GM12878 (cell line): Measurements from ENCODE around the gene RAB30. TPM values are rescaled to one million over a fixed set of nuclear protein-coding genes. Genes with fewer than 3 reads are reported as not detected.

ENCODE experiments used
- CBFB ChIP-seq: IDR thresholded peaks from 2 replicates; pipeline ENCODE4 v1.6.1; 2016; ENCODE audit warnings: antibody characterized with exemption, low read depth
- CREM ChIP-seq: IDR thresholded peaks from 2 replicates; pipeline ENCODE4 v1.6.1; 2014; ENCODE audit warnings: antibody characterized with exemption, low read depth
- KDM1A ChIP-seq: fragments of 200-600 bp; sonication (generic); IDR thresholded peaks from 2 replicates; pipeline ENCODE4 v1.6.1; 2016; ENCODE audit warnings: borderline replicate concordance
- MTA2 ChIP-seq: fragments of 450-650 bp; IDR thresholded peaks from 2 replicates; pipeline ENCODE4 v1.6.1; 2016; ENCODE audit warnings: low read depth, mild to moderate bottlenecking, moderate library complexity
- MYB ChIP-seq: fragments of 150-350 bp; IDR thresholded peaks from 2 replicates; pipeline ENCODE4 v1.6.1; 2014; ENCODE audit warnings: mild to moderate bottlenecking, low read depth, low read length, borderline replicate concordance
- NR2C1 ChIP-seq: fragments of 450-650 bp; IDR thresholded peaks from 2 replicates; pipeline ENCODE4 v1.6.1; 2017; ENCODE audit warnings: antibody characterized with exemption, mild to moderate bottlenecking, moderate library complexity
- RAD51 ChIP-seq: fragments of 450-650 bp; IDR thresholded peaks from 2 replicates; pipeline ENCODE4 v1.6.1; 2016; ENCODE audit warnings: moderate library complexity, mild to moderate bottlenecking, inconsistent platforms
- SMARCA5 ChIP-seq: fragments of 450-650 bp; IDR thresholded peaks from 2 replicates; pipeline ENCODE4 v1.6.1; 2017; ENCODE audit warnings: mild to moderate bottlenecking
- polyA plus RNA-seq, 11 experiments: library from polyadenylated mRNA; depleted of rRNA in 4 of 11; unstranded in 6 of 11; stranded (reverse) in 5 of 11; fragments of >200 nt; fragmentation: Nextera tagmentation in 4 of 11; fragmentation: Illumina TruSeq in 1 of 11; extraction: Ambion mirVana in 4 of 11; extraction: Trizol in 1 of 11; gene quantifications; 1 replicate in 1 of 11; 2 replicates in 10 of 11; pipeline versions ENCODE4 v1.2.1 to v1.2.3, GENCODE V29; 2011 to 2016; ENCODE audit warnings: inconsistent platforms in 2 of 11, missing spikeins in 2 of 11, low read depth in 1 of 11
- total RNA-seq, 4 experiments: library from RNA; depleted of rRNA in 3 of 4; stranded (reverse); fragments of >200 nt in 3 of 4; fragmentation: Illumina TruSeq in 1 of 4; extraction: Trizol in 1 of 4; gene quantifications; 2 replicates each; pipeline versions ENCODE4 v1.2.1 to v1.2.3, GENCODE V29; 2013 to 2021
- TF ChIP-seq, protein P1 (sequence below): fragments of 450-650 bp; IDR thresholded peaks from 2 replicates; pipeline ENCODE4 v1.6.1; 2016; ENCODE audit warnings: mild to moderate bottlenecking
- TF ChIP-seq, protein P2 (sequence below): fragments of 450-650 bp; IDR thresholded peaks from 2 replicates; pipeline ENCODE4 v1.6.1; 2017; ENCODE audit warnings: mild to moderate bottlenecking, moderate library complexity
- TF ChIP-seq, protein P3 (sequence below): fragments of 450-650 bp; IDR thresholded peaks from 2 replicates; pipeline ENCODE4 v1.6.1; 2017; ENCODE audit warnings: antibody characterized with exemption, mild to moderate bottlenecking, moderate library complexity
- TF ChIP-seq, protein P4 (sequence below): IDR thresholded peaks from 2 replicates; pipeline ENCODE4 v1.6.1; 2011; ENCODE audit warnings: borderline replicate concordance, low read depth, mild to moderate bottlenecking, moderate library complexity, mixed read lengths, low read length; ENCODE audit not compliant: insufficient read depth; ENCODE audit errors: extremely low read length

Gene RAB30
- total and polyA plus RNA-seq, 10 of the 15 experiments (the other 5 are each of a cell fraction or from before 2014, with no cell fraction given) = 9.8 to 26.7 (median 19.2) TPM

DNA sequence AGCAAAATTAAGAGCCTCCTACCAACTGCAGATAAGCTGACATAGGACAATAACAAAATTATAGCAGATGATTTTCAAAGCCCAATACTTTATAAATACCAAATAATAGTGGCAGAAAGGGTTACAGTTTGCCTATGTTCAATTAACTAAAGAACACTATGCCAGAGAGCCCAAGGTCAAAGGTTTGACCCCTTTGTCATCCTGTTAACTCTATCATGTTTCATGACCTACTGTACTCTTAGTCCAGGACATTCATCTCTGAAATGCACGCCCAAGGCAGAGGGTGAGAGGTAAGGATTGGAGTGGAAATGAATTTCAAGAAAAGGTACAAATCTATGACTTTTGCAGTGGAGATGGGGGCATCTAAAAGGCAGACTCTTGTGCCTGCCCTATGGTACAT, 99.6 kb downstream of the RAB30 start (continued):
- TF ChIP-seq, protein P1, sequence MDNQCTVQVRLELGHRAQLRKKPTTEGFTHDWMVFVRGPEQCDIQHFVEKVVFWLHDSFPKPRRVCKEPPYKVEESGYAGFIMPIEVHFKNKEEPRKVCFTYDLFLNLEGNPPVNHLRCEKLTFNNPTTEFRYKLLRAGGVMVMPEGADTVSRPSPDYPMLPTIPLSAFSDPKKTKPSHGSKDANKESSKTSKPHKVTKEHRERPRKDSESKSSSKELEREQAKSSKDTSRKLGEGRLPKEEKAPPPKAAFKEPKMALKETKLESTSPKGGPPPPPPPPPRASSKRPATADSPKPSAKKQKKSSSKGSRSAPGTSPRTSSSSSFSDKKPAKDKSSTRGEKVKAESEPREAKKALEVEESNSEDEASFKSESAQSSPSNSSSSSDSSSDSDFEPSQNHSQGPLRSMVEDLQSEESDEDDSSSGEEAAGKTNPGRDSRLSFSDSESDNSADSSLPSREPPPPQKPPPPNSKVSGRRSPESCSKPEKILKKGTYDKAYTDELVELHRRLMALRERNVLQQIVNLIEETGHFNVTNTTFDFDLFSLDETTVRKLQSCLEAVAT = no peak
- TF ChIP-seq, protein P2, sequence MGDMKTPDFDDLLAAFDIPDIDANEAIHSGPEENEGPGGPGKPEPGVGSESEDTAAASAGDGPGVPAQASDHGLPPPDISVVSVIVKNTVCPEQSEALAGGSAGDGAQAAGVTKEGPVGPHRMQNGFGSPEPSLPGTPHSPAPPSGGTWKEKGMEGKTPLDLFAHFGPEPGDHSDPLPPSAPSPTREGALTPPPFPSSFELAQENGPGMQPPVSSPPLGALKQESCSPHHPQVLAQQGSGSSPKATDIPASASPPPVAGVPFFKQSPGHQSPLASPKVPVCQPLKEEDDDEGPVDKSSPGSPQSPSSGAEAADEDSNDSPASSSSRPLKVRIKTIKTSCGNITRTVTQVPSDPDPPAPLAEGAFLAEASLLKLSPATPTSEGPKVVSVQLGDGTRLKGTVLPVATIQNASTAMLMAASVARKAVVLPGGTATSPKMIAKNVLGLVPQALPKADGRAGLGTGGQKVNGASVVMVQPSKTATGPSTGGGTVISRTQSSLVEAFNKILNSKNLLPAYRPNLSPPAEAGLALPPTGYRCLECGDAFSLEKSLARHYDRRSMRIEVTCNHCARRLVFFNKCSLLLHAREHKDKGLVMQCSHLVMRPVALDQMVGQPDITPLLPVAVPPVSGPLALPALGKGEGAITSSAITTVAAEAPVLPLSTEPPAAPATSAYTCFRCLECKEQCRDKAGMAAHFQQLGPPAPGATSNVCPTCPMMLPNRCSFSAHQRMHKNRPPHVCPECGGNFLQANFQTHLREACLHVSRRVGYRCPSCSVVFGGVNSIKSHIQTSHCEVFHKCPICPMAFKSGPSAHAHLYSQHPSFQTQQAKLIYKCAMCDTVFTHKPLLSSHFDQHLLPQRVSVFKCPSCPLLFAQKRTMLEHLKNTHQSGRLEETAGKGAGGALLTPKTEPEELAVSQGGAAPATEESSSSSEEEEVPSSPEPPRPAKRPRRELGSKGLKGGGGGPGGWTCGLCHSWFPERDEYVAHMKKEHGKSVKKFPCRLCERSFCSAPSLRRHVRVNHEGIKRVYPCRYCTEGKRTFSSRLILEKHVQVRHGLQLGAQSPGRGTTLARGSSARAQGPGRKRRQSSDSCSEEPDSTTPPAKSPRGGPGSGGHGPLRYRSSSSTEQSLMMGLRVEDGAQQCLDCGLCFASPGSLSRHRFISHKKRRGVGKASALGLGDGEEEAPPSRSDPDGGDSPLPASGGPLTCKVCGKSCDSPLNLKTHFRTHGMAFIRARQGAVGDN = 0 out of 2 replicates have a peak, but pooled peaks have one; percentile 20
- TF ChIP-seq RAD51 = no peak
- TF ChIP-seq, protein P3, sequence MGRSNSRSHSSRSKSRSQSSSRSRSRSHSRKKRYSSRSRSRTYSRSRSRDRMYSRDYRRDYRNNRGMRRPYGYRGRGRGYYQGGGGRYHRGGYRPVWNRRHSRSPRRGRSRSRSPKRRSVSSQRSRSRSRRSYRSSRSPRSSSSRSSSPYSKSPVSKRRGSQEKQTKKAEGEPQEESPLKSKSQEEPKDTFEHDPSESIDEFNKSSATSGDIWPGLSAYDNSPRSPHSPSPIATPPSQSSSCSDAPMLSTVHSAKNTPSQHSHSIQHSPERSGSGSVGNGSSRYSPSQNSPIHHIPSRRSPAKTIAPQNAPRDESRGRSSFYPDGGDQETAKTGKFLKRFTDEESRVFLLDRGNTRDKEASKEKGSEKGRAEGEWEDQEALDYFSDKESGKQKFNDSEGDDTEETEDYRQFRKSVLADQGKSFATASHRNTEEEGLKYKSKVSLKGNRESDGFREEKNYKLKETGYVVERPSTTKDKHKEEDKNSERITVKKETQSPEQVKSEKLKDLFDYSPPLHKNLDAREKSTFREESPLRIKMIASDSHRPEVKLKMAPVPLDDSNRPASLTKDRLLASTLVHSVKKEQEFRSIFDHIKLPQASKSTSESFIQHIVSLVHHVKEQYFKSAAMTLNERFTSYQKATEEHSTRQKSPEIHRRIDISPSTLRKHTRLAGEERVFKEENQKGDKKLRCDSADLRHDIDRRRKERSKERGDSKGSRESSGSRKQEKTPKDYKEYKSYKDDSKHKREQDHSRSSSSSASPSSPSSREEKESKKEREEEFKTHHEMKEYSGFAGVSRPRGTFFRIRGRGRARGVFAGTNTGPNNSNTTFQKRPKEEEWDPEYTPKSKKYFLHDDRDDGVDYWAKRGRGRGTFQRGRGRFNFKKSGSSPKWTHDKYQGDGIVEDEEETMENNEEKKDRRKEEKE = no peak
- no peak for TF ChIP-seq SMARCA5
- no peak for TF ChIP-seq CREM
- no peak for TF ChIP-seq MYB
- TF ChIP-seq KDM1A = no peak
- TF ChIP-seq NR2C1 = 0 out of 2 replicates have a peak, but pooled peaks have one; percentile 22
- TF ChIP-seq MTA2 = no peak
- TF ChIP-seq, protein P4, sequence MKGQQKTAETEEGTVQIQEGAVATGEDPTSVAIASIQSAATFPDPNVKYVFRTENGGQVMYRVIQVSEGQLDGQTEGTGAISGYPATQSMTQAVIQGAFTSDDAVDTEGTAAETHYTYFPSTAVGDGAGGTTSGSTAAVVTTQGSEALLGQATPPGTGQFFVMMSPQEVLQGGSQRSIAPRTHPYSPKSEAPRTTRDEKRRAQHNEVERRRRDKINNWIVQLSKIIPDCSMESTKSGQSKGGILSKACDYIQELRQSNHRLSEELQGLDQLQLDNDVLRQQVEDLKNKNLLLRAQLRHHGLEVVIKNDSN = no peak
- no peak for TF ChIP-seq CBFB
